GM23248 (cell line): ENCODE results near the gene SNX14.

Source experiments
- EZH2 ChIP-seq: fragments of 200-600 bp; sonication (generic); IDR thresholded peaks from 2 replicates; pipeline ENCODE4 v1.6.1; 2018; ENCODE audit warnings: antibody characterized with exemption, mild to moderate bottlenecking; ENCODE audit not compliant: insufficient read depth, poor library complexity, severe bottlenecking
- EZH2phosphoT487 ChIP-seq: fragments of 200-600 bp; sonication (generic); IDR thresholded peaks from 2 replicates; pipeline ENCODE4 v1.6.1; 2018; ENCODE audit warnings: antibody characterized with exemption, moderate library complexity, mild to moderate bottlenecking, low read depth; ENCODE audit not compliant: insufficient read depth

GRCh38 chr6:85640821-85641220 lies 47.2 kb upstream of the SNX14 start:
- no peak for TF ChIP-seq EZH2
- no peak for TF ChIP-seq EZH2phosphoT487
